MM.1S (cell line): ENCODE data around the gene TTR.

Experiments
- DNase-seq: peaks from one replicate; pipeline ENCODE4 v3.0.0-alpha.2; 2015
- H2AFZ ChIP-seq: fragments of 300-600 bp; sonication (generic); 2 replicates; pipeline ENCODE4 v1.6.0; 2016; ENCODE audit warnings: antibody characterized with exemption, low read length
- H3F3A ChIP-seq: fragments of 300-600 bp; sonication (generic); 2 replicates; pipeline ENCODE4 v1.6.1; 2016; ENCODE audit warnings: mild to moderate bottlenecking, antibody characterized with exemption, low read length, moderate library complexity, mixed read lengths; ENCODE audit not compliant: insufficient read depth
- H3K27ac ChIP-seq: fragments of 300-600 bp; sonication (generic); 2 replicates; pipeline ENCODE4 v1.5.1; 2016; ENCODE audit warnings: mild to moderate bottlenecking, low read length
- H3K27me3 ChIP-seq: fragments of 300-600 bp; sonication (generic); replicated peaks from 2 replicates; pipeline ENCODE4 v1.6.0; 2016; ENCODE audit warnings: low read length; ENCODE audit not compliant: insufficient read depth
- H3K36me3 ChIP-seq: fragments of 300-600 bp; sonication (generic); replicated peaks from 2 replicates; pipeline ENCODE4 v1.6.1; 2016; ENCODE audit warnings: mild to moderate bottlenecking, low read length, mixed read lengths; ENCODE audit not compliant: insufficient read depth
- H3K4me1 ChIP-seq: fragments of 300-600 bp; sonication (generic); 2 replicates; pipeline ENCODE4 v1.6.1; 2016; ENCODE audit warnings: low read length, mixed read lengths
- H3K4me2 ChIP-seq: fragments of 300-600 bp; sonication (generic); 2 replicates; pipeline ENCODE4 v1.6.0; 2016; ENCODE audit warnings: low read depth, low read length
- H3K4me3 ChIP-seq: fragments of 300-600 bp; sonication (generic); 2 replicates; pipeline ENCODE4 v1.5.1; 2016; ENCODE audit warnings: low read length, mixed read lengths
- H3K79me2 ChIP-seq: fragments of 300-600 bp; sonication (generic); 2 replicates; pipeline ENCODE4 v1.6.1; 2016; ENCODE audit warnings: mixed run types, low read length, mixed read lengths
- H3K9ac ChIP-seq: fragments of 300-600 bp; sonication (generic); 2 replicates; pipeline ENCODE4 v1.6.1; 2016; ENCODE audit warnings: low read length, mixed read lengths
- H3K9me2 ChIP-seq: fragments of 300-600 bp; sonication (generic); replicated peaks from 2 replicates; pipeline ENCODE4 v1.6.1; 2016; ENCODE audit warnings: mild to moderate bottlenecking, low read length, mixed read lengths; ENCODE audit not compliant: insufficient read depth
- H3K9me3 ChIP-seq: fragments of 300-600 bp; sonication (generic); replicated peaks from 2 replicates; pipeline ENCODE4 v1.6.1; 2016; ENCODE audit warnings: mild to moderate bottlenecking, low read length, mixed read lengths; ENCODE audit not compliant: insufficient read depth
- H4K20me1 ChIP-seq: fragments of 300-600 bp; sonication (generic); 2 replicates; pipeline ENCODE4 v1.6.1; 2016; ENCODE audit warnings: mild to moderate bottlenecking, low read length, moderate library complexity, mixed read lengths; ENCODE audit not compliant: insufficient read depth
- CTCF ChIP-seq: fragments of 300-600 bp; sonication (generic); IDR thresholded peaks from 2 replicates; pipeline ENCODE4 v1.5.1; 2016; ENCODE audit warnings: antibody characterized with exemption, low read length, mixed read lengths
- EZH2 ChIP-seq: fragments of 300-600 bp; sonication (generic); optimal IDR thresholded peaks from 2 replicates; pipeline ENCODE3; 2017; ENCODE audit warnings: low read depth, mild to moderate bottlenecking, antibody characterized with exemption, low read length, mixed read lengths
- EZH2phosphoT487 ChIP-seq: fragments of 300-600 bp; sonication (generic); IDR thresholded peaks from 2 replicates; pipeline ENCODE4 v1.6.1; 2018; ENCODE audit warnings: antibody characterized with exemption, low read length

TTR gene

DNA sequence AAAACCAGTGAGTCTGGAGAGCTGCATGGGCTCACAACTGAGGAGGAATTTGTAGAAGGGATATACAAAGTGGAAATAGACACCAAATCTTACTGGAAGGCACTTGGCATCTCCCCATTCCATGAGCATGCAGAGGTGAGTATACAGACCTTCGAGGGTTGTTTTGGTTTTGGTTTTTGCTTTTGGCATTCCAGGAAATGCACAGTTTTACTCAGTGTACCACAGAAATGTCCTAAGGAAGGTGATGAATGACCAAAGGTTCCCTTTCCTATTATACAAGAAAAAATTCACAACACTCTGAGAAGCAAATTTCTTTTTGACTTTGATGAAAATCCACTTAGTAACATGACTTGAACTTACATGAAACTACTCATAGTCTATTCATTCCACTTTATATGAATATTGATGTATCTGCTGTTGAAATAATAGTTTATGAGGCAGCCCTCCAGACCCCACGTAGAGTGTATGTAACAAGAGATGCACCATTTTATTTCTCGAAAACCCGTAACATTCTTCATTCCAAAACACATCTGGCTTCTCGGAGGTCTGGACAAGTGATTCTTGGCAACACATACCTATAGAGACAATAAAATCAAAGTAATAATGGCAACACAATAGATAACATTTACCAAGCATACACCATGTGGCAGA lies 3.6 kb downstream of the TTR start:
- no peaks in the 10 kb centered on the region for H3K4me1 ChIP-seq
- H3F3A ChIP-seq = no peaks in the 10 kb centered on the region
- no peak for DNase-seq
- H3K9me3 ChIP-seq = no peaks in the 10 kb centered on the region
- H4K20me1 ChIP-seq = no peaks in the 10 kb centered on the region
- TF ChIP-seq EZH2 (no peak), EZH2phosphoT487 (no peak), CTCF (no peak)
- no peak overlapping the region for H3K9ac ChIP-seq
- H2AFZ ChIP-seq = no peak overlapping the region
- H3K4me2 ChIP-seq = no peak overlapping the region
- H3K36me3 ChIP-seq = no peaks in the 10 kb centered on the region
- H3K27ac ChIP-seq = no peak overlapping the region
- no peaks in the 10 kb centered on the region for H3K79me2 ChIP-seq
- no peaks in the 10 kb centered on the region for H3K27me3 ChIP-seq
- no peaks in the 10 kb centered on the region for H3K9me2 ChIP-seq
- H3K4me3 ChIP-seq = no peak overlapping the region

GRCh38 chr18:31596081-31596872 lies 4.6 kb downstream of the TTR start:
- TF ChIP-seq EZH2 (no peak), EZH2phosphoT487 (no peak), CTCF (no peak)
- Histone ChIP-seq H2AFZ (no peak overlapping the region), H3K4me1 (no peaks in the 10 kb centered on the region)

GRCh38 chr18:31598021-31598805 lies 6.5 kb downstream of the TTR start:
- Histone ChIP-seq H4K20me1 (no peaks in the 10 kb centered on the region), H3K36me3 (no peaks in the 10 kb centered on the region), H3K79me2 (no peaks in the 10 kb centered on the region), H3K4me2 (no peak overlapping the region), H3K4me3 (no peak overlapping the region), H3K9me3 (no peaks in the 10 kb centered on the region), H3K9me2 (no peaks in the 10 kb centered on the region), H3K9ac (no peak overlapping the region), H3F3A (no peaks in the 10 kb centered on the region), H3K27me3 (no peaks in the 10 kb centered on the region), H3K27ac (no peak overlapping the region), H3K4me1 (no peaks in the 10 kb centered on the region), H2AFZ (no peak overlapping the region)
- no peak for TF ChIP-seq EZH2
- TF ChIP-seq CTCF = no peak
- TF ChIP-seq EZH2phosphoT487 = no peak
- DNase-seq = no peak

More at GRCh38 chr18:31596081-31596872, 4.6 kb downstream of the TTR start:
- H3K4me2 ChIP-seq = no peak overlapping the region
- no peaks in the 10 kb centered on the region for H3K27me3 ChIP-seq
- no peaks in the 10 kb centered on the region for H3K9me2 ChIP-seq
- no peaks in the 10 kb centered on the region for H3K9me3 ChIP-seq
- no peak for DNase-seq
- no peaks in the 10 kb centered on the region for H4K20me1 ChIP-seq
- H3K4me3 ChIP-seq = no peak overlapping the region
- no peak overlapping the region for H3K9ac ChIP-seq
- no peaks in the 10 kb centered on the region for H3F3A ChIP-seq
- no peaks in the 10 kb centered on the region for H3K79me2 ChIP-seq
- no peak overlapping the region for H3K27ac ChIP-seq
- H3K36me3 ChIP-seq = no peaks in the 10 kb centered on the region
